Ishikawa (cell line): ENCODE measurements around the gene MTUS2.

Experiments
- CEBPB ChIP-seq: IDR thresholded peaks from 2 replicates; pipeline ENCODE4 v1.6.1; 2012
- CREB1 ChIP-seq: IDR thresholded peaks from 2 replicates; pipeline ENCODE4 v1.6.1; 2012; ENCODE audit warnings: low read depth
- EGR1 ChIP-seq: IDR thresholded peaks from 2 replicates; pipeline ENCODE4 v1.6.1; 2012
- EP300 ChIP-seq: IDR thresholded peaks from 2 replicates; pipeline ENCODE4 v1.6.1; 2012; ENCODE audit warnings: borderline replicate concordance
- FOXM1 ChIP-seq: IDR thresholded peaks from 2 replicates; pipeline ENCODE4 v1.6.1; 2012; ENCODE audit warnings: low read depth, borderline replicate concordance
- MAX ChIP-seq: IDR thresholded peaks from 2 replicates; pipeline ENCODE4 v1.6.1; 2012
- NFIC ChIP-seq: IDR thresholded peaks from 2 replicates; pipeline ENCODE4 v1.6.1; 2012
- RAD21 ChIP-seq: IDR thresholded peaks from 2 replicates; pipeline ENCODE4 v1.6.1; 2012; ENCODE audit warnings: low read depth
- REST ChIP-seq: IDR thresholded peaks from 2 replicates; pipeline ENCODE4 v1.6.1; 2012; ENCODE audit warnings: low read depth, mild to moderate bottlenecking
- TAF1 ChIP-seq: IDR thresholded peaks from 2 replicates; pipeline ENCODE4 v1.6.1; 2012; ENCODE audit warnings: low read depth, mild to moderate bottlenecking
- TCF12 ChIP-seq: IDR thresholded peaks from 2 replicates; pipeline ENCODE4 v1.6.1; 2012; ENCODE audit warnings: low read depth
- TEAD4 ChIP-seq: IDR thresholded peaks from 2 replicates; pipeline ENCODE4 v1.6.1; 2012
- USF1 ChIP-seq: IDR thresholded peaks from 2 replicates; pipeline ENCODE4 v1.6.1; 2012
- YY1 ChIP-seq: IDR thresholded peaks from 2 replicates; pipeline ENCODE4 v1.6.1; 2012; ENCODE audit warnings: low read depth
- ZBTB7A ChIP-seq: IDR thresholded peaks from 2 replicates; pipeline ENCODE4 v1.6.1; 2012; ENCODE audit warnings: low read depth

The MTUS2 gene

GRCh38 chr13:29284726-29285125 is 464.6 kb downstream of the MTUS2 start:
- no peak for TF ChIP-seq MAX
- TF ChIP-seq TEAD4, result no peak
- TF ChIP-seq REST, result no peak
- TF ChIP-seq RAD21, result no peak
- TF ChIP-seq FOXM1, result no peak
- TF ChIP-seq ZBTB7A, result no peak
- no peak for TF ChIP-seq EGR1
- no peak for TF ChIP-seq YY1
- no peak for TF ChIP-seq CEBPB
- TF ChIP-seq CREB1, result no peak
- TF ChIP-seq USF1, result no peak
- no peak for TF ChIP-seq TCF12
- no peak for TF ChIP-seq TAF1
- TF ChIP-seq EP300, result no peak
- TF ChIP-seq NFIC, result no peak

GRCh38 chr13:29287237-29287636 is 467.1 kb downstream of the MTUS2 start:
- TF ChIP-seq NFIC (no peak), EGR1 (no peak), FOXM1 (no peak), YY1 (no peak), TEAD4 (no peak), REST (no peak), MAX (no peak), RAD21 (no peak), EP300 (no peak), TCF12 (no peak), TAF1 (no peak), CEBPB (no peak), CREB1 (no peak), ZBTB7A (no peak), USF1 (no peak)

- TF ChIP-seq TEAD4, result no peak
- no peak for TF ChIP-seq CREB1
- TF ChIP-seq EGR1, result no peak
- no peak for TF ChIP-seq YY1
- TF ChIP-seq TCF12, result no peak
- no peak for TF ChIP-seq CEBPB
- TF ChIP-seq ZBTB7A, result no peak
- TF ChIP-seq MAX, result no peak
- TF ChIP-seq RAD21, result no peak
- no peak for TF ChIP-seq NFIC
- TF ChIP-seq REST, result no peak
- TF ChIP-seq USF1, result no peak
- TF ChIP-seq EP300, result no peak
- no peak for TF ChIP-seq TAF1
- no peak for TF ChIP-seq FOXM1
Measured at GRCh38 chr13:29292045-29292444, 471.9 kb downstream of the MTUS2 start.

- TF ChIP-seq FOXM1 (no peak), TEAD4 (no peak), CREB1 (no peak), TAF1 (no peak)
Measured at GRCh38 chr13:29294821-29295220, 474.7 kb downstream of the MTUS2 start.
